AG09319 (cell line): ENCODE results near the gene PDE3A.
"Not testable (repeated sequence)": the region's sequence is repeated elsewhere in the genome, so short reads cannot be mapped to it uniquely, and the experiment has no call there.

Experiments used
- DNase-seq: peaks from one replicate; pipeline ENCODE4 v3.0.0-alpha.2; 2010; ENCODE audit warnings: low read depth; ENCODE audit errors: extremely low read depth
- TF ChIP-seq, protein P1 (sequence below): IDR thresholded peaks from 2 replicates; pipeline ENCODE4 v1.5.1; 2011; ENCODE audit warnings: low read depth, mild to moderate bottlenecking, inconsistent platforms, low read length, moderate library complexity

Gene PDE3A

DNA sequence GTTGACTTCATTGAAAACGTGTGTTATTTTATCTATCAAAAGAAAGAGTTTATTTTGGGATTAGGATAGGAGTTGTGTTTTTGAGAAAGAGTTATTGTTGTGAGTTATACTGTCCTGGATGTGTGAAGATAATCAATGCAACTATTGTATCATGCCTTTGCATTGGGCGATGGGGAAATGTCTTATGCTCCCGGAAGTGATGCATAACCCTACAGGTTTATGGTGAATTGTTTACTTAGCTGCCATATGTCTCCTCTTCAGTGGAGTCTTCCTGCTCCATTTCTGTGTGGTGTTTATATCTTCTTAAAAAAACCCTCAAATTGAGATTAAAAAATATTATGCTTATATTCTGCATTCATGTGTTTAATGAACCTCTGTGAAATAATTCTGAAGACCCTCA is 6.5 kb downstream of the PDE3A start:
- DNase-seq, result no peak
- TF ChIP-seq, protein P1, sequence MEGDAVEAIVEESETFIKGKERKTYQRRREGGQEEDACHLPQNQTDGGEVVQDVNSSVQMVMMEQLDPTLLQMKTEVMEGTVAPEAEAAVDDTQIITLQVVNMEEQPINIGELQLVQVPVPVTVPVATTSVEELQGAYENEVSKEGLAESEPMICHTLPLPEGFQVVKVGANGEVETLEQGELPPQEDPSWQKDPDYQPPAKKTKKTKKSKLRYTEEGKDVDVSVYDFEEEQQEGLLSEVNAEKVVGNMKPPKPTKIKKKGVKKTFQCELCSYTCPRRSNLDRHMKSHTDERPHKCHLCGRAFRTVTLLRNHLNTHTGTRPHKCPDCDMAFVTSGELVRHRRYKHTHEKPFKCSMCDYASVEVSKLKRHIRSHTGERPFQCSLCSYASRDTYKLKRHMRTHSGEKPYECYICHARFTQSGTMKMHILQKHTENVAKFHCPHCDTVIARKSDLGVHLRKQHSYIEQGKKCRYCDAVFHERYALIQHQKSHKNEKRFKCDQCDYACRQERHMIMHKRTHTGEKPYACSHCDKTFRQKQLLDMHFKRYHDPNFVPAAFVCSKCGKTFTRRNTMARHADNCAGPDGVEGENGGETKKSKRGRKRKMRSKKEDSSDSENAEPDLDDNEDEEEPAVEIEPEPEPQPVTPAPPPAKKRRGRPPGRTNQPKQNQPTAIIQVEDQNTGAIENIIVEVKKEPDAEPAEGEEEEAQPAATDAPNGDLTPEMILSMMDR, result no peak

DNA sequence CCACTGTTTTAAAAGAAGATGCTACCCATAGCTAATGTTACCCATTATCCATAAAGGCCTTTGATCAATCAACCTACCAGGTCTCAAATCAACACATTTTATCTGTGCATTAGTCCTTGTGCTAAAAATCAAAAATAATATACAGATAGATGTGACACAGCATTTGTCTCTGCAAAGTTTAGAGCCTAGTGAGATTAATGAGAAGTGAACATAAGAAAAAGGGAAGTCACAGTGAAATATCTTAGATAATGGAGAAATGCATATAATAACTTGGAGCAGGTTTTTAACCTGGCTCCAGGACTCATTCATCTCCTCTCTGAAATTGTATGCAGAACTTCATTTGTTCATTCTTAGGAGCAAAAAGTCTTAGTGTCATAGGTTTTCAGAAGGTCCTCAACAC is 7.2 kb downstream of the PDE3A start:
- no peak for DNase-seq

DNA sequence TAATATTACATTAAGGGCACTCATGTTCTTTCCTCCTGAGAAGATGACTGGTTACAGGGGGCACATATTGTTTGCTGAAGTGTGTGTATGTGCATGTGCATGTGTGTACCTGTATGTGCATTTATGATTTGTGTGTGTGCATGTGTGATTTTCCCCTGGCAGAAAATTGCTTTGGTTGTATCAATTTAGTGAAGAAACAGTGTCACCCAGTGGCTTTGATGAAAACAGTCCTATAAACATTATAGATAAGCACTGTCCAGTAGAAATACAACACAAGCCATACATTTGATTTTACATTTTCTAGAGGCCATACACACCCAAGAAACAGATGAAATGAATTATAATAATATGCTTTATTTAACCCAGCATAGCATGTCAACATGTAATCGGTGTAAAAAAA is 8.6 kb downstream of the PDE3A start:
- TF ChIP-seq, protein P1, result peak; percentile 35
- no peak for DNase-seq

More for the DNA sequence above, 7.2 kb downstream of the PDE3A start:
- TF ChIP-seq, protein P1, result no peak

DNA sequence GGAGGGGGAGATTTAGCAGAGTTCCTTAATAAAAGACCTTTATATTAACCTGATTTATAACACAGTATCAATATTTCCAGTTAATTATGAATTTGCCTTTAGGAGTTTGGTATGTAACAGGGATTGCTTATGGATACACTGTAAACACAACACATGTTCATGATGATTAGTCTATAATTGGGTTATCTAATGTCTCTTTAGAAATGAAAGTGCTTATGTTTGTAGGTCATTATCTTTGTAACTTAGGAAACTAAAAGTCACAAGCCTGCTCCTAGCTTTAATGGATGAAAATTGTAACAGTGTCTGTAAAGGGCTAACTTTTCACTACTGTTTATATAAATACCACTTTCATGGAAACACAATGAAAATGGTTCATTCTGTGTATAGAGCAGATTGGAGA is 9.4 kb downstream of the PDE3A start:
- DNase-seq, result no peak
- TF ChIP-seq, protein P1, result no peak

DNA sequence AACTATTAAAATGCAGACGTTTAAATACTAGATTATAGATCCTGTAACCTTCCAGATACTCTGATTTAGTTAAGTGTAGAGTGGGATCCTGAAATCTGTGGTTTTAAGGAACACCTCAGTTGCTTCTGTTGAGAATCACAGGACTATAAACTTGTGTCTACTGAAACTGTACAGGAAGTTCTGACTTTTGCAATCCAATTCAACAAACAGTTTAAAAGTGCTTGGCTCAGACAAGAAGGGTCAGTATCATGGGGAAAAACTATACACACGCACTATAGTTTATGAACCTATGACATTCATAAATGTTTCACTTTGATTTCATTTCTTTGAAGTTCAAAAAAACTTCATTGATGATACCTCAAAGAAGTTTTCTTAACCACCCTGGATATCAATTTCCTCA is 13.8 kb downstream of the PDE3A start:
- no peak for DNase-seq
- TF ChIP-seq, protein P1, result no peak

DNA sequence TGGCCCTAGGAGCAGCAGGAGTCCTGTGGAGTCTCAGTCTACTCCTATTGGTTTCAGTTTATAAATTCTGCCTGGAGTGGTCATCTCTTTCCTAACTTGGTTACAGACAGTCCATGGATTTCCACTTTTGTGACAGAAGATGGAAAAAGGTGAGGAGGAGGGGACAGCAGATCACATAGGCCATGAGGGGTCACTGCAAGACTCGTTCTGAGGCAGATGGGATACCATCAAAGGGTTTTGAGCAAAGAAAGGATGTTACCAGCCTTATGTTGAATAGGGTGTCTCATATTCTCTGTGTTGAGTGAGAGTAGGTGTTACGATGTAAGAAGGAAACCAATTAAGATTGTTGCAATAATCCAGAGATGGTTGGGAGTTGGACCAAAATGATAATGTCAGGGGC is 15.3 kb downstream of the PDE3A start:
- TF ChIP-seq, protein P1, result no peak
- DNase-seq, result no peak

DNA sequence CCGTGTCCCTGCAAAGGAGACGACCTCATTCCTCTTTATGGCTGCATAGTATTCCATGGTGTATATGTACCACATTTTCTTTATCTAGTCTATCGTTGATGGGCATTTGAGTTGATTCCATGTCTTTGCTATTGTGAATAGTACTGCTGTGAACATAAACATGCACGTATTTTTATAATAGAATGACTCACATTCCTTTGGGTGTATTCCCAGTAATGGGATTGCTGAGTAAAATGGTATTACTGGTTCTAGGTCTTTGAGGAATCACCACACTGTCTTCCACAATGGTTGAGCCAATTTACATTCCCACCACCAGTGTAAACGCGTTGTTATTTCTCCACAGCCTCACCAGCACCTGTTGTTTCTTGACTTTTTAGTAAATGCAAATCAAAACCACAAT is 16.5 kb downstream of the PDE3A start:
- DNase-seq, result not testable (repeated sequence)

DNA sequence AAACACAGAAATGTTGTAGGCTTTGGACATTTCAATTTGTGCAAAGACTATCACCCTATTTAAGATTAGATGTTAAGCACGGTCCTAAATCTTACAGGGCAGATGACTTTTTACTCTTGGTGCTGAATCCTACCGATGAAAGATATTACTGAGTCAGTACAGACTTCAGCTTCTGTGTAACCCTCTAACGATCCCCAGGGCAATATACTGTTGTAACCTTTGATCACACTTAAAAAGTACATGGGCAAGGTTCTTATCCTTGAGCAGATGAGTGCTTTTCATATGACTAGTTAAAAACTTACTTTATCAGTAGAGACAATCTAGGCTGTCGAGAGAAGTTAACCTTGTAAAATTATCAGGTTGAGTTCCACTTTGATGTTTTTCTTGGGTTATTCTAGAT is 22.5 kb downstream of the PDE3A start:
- no peak for DNase-seq
- TF ChIP-seq, protein P1, result no peak
